Sigmoid colon (tissue), 4 donors: ENCODE results near the gene JAM3.

Experiments
- POLR2A ChIP-seq, 2 donors: fragments of 450-650 bp; IDR thresholded peaks; one replicate each; pipeline ENCODE4 v1.6.1; 2016; ENCODE audit warnings: antibody characterized with exemption in 2 of 2, mild to moderate bottlenecking in 2 of 2, moderate library complexity in 2 of 2
- POLR2AphosphoS5 ChIP-seq, 4 donors: sonication (generic); formaldehyde crosslinking; IDR thresholded peaks; one replicate each; pipeline ENCODE4 v1.6.1; 2017; ENCODE audit warnings: antibody characterized with exemption in 4 of 4

GRCh38 chr11:134028368-134028920, 40.4 kb upstream of the JAM3 start:
- TF ChIP-seq POLR2A (IDR thresholded peaks at IDR 0.05): no peak
- no peak for TF ChIP-seq POLR2AphosphoS5 (IDR thresholded peaks at IDR 0.05)
